SIG-M5 treated with dmso at 0.1 percent for 504 hours (cell line): ENCODE results near the gene CFAP251.
"Not testable (repeated sequence)": the region's sequence is repeated elsewhere in the genome, so short reads cannot be mapped to it uniquely, and the experiment has no call there.

Source experiments
- DNase-seq: peaks from one replicate; lab custom pipeline; 2025; ENCODE audit not compliant: unreplicated experiment; lab: John Stamatoyannopoulos, UW

CFAP251 gene

DNA sequence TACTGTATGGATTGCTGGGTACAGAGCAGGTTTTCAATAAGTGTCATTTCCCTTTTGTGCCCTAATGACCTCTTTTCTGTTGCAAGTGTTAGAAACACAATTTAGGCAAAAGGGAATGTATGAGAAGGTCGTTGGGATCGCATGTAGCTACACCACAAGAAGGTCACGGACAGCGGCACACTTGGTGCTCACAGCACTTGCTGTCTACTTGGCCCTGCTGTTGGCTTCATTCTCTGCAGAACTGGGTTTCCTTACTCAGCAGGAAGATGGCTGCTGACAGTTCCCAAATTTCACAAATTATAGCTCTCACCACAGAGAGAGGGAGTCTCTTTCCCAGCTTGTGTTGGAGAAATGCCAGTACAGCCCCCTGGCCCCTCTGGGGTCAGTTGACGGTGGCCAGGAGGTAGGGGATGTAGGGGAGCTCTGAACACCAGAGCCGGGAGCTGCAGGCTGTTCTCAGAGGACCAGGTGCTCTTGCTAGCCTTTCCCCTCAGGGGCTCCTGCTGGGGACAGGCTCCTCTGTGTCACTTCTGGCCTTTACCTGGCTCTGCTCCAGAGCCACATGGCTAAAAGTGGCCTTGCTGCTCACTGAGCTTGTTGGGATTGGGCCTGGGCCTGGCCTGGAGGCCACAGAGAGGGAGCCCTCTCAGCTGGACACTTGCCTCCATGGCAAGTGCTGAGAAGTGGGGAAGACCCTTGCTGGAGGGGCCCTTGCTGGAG, 52.3 kb downstream of the CFAP251 start:
- no peak for DNase-seq

DNA sequence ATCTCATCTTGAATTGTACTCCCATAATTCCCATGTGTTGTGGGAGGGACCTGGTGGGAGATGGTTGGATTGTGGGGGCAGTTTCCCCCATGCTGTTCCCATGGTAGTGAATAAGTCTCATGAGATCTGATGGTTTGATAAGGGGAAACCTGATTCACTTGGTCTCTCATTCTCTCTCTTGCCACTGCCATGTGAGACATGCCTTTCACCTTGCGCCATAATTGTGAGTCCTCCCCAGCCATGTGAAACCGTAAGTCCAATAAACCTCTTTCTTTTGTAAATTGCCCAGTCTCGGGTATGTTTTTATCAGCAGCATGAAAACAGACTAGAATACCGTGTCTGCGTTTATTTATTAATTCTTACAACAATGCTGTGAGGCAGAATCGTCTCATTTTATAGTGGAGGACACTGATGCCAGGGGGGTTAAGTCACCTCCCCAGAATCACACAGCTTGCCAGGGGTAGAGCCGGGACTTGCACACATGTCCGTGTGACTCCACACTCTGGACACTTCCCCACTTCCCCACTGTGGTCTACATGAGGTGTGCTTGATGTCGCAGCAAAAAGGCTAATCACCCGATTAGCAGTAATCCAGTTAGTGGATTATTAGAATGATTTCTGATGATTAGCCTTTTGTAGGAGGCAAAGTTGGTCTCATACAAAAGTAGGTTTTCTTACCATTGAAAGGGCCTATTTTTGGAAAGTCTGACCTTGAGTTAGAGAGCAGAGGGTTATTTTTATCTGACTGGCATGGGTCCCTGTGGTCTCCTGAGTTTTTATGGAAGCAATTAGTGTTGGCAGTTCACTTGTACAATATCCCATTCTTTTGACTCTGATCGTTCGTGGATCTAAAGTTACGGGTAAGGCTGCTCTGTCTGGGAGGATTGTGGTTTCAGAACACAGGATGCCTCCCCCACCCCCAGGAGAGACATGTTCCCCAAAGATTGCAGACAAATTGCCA, 55.9 kb downstream of the CFAP251 start:
- no peak for DNase-seq

DNA sequence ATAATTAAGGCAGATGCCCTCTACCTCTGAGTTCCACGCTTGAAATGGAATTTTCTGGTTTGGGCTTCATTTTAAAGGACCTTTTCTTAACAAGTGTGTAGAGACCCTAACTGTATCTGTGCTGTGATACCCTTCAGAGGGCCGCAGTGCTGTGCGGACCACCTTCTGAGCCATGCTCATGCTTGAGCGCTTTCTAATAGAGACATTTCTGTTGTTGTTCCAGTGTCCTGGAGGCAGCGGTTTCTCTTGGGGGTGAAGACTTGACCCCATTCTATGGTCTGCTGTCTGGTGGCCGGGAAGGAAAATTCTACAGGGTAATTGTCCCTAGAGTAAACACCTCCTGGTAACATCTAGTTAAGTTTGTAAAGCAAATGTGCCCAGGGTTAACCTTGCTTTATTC, 56.6 kb downstream of the CFAP251 start:
- no peak for DNase-seq

DNA sequence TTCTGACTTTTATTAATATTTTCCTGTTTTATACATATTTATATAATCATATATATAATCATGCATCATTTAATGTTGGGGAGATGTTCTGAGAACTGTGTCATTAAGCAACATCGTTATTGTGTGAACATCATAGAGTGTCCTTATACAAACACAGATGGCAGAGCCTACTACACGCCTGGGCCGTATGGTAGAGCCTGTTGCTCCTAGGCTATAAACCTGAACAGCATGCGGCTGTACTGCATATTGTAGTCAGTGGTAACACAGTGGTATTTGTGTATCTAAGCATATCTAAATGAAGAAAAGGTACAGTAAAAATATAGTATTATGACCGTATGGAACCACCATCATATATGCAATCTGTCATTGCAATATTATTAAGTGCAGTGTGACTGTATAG, 58.6 kb downstream of the CFAP251 start:
- DNase-seq = no peak

DNA sequence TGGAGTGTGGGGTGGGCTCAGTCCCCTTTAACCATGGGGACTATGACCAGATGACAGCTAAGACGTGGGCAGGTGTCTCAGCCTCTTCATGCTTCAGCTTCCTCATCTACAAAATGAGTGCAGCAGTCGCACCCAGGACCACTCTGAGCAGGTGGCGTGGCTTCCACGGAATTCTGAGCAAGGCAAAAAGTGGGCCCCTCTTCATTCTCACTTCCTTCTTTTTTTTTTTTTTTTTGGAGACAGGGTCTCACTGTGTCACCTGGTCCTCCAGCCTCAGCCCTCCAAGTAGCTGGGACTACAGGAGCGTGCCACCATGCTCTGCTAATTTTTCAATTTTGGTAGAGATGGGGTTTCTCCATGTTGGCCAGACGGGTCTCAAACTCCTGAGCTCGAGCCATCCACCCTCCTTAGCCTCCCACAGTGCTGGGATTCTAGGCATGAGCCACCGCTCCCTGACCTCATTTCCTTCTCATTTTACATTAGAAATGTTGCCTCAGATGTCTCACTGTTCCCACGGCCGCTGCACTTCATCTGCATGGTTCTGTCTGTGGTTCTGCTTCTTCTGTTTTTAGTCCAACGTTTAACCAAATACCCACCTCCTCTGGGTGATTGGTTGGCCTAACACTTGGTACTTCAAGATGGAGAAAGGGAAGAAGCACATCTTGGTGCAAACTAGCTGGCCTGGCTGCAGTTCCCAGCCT, 61.9 kb downstream of the CFAP251 start:
- peak; percentile 86 for DNase-seq

DNA sequence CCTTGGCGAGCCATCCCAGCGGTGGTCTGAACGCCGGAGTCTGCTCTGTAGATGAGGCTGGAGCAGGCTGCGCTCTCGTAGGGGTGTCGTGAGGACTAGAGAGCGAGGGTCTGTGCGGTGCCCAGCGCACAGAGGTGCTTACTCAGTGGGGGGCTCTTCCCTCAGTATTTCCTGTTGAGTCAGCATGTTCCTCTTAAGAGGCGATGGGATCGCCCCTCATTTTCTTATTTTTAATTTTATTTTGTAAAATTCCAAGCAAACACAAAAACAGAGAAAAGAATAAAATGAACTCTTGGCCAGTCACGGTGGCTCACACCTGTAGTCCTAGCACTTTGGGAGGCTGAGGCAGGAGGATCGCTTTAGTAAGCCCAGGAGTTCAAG, 62.5 kb downstream of the CFAP251 start:
- DNase-seq = no peak

DNA sequence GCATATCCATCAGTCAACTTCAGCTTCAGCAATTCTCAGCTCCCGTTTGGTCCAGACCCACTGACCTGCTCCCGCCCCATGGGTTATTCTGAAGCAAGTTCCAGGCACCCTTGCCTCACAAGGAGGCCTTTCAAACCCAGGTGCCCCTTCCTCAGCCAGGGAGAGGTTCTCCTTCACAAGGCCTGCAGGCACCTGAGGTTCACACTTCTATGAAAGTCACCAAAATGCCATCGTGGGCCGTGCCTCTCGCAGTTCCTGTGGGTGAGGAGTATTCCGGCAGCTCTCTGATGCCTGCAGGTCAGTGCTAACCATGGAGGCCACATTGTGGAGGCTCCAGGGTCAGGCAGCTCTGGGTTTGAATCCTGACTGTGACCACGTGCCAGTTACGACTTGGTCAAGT, 63.1 kb downstream of the CFAP251 start:
- no peak for DNase-seq

DNA sequence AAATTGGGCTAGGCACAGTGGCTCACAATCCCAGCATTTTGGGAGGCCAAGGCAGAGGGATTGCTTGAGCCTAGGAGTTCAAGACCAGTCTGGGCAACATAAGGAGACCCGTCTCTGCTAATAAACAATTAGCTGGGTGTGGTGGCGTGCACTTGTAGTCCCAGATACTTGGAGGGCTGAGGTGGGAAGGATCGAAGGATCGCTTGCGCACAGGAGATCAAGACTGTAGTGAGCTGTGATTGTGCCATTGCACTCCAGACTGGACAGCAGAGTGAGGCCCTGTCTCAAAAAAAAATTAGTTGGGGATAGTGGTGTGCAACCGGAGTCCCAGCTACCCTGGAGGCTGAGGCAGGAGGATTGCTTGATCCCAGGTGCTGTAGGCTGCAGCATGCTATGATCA, 64.6 kb downstream of the CFAP251 start:
- DNase-seq = no peak

DNA sequence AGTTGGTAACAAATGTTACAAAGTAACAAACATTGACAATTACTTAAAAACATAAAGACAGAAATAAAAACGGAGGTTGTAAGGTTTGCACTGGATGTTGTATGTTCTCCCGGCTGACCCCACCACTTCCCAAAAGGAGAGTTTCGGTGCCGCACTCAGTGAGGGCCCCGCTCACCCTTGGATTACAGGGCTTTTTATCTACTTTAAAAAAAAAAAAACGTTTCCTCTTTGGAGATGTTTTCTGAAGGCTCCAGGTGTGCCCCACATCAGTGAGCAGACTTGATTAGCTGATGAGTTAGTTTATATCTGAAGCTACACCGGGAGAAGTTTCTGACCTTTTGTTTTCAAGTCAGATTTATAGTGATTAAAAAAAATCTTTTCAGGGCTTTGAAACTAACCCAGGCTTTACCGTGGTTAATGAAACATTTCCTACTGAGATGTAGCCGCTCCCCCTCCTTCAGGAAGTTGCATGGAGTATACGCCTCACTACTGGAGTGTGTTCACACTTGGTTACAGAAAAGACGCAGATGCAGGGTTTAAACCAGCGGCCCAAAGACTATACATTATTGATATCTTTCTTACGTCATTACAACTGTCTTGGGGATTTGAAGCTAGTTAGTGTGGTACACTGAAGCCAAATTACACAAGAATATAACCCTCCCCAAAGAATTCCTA, 65.3 kb downstream of the CFAP251 start:
- DNase-seq = peak; percentile 39

DNA sequence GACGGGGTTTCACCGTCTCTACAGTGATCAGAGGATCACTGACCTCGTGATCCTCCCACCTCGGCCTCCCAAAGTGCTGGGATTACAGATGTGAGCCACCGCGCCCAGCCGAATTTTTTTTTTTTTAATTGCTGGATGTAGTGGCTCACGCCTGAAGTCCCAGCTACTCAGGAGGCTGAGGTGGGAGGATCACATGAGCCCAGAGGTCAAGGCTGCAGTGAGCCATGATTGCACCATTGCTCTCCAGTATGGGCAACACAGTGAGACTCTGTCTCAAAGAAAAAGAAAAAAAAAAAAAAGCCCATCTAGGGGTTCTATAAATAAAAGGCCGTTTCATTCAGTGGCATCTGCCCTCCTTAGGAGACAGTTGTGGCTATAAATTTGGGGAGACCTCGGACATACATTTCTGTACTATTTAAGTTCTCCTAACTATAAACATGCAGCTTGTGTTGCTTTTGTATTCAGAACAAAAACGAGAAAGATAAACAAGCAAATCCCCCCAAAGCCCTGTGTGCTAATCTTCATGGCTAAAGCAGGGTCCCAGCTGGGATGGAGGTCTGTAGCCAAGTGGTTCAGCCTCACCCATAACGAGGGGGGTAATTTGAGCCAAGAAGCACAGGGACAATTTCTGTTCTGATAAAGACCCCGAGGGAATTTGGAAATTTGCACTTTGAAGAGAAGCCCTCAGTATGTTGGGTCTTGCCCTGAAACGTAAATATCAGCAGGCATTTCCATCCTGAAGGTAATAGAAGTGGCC, 68.3 kb downstream of the CFAP251 start:
- DNase-seq = no peak

DNA sequence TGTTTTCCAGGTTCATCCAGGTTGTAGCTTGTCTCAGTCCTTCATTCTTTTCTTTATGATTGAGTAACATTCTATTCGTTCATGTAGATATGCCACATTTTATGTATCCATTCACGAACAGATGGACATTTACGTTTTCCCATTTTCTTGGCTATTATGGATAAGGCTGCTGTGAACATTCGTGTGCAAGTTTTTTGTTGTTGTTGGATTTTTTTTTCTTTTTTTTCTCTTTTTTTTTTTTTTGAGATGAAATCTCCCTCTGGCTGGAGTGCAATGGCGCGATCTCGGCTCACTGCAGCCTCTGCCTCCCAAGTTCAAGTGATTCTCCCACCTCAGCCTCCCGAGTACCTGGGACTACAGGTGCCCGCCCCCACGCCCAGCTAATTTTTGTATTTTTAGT, 70.1 kb downstream of the CFAP251 start:
- DNase-seq = not testable (repeated sequence)

DNA sequence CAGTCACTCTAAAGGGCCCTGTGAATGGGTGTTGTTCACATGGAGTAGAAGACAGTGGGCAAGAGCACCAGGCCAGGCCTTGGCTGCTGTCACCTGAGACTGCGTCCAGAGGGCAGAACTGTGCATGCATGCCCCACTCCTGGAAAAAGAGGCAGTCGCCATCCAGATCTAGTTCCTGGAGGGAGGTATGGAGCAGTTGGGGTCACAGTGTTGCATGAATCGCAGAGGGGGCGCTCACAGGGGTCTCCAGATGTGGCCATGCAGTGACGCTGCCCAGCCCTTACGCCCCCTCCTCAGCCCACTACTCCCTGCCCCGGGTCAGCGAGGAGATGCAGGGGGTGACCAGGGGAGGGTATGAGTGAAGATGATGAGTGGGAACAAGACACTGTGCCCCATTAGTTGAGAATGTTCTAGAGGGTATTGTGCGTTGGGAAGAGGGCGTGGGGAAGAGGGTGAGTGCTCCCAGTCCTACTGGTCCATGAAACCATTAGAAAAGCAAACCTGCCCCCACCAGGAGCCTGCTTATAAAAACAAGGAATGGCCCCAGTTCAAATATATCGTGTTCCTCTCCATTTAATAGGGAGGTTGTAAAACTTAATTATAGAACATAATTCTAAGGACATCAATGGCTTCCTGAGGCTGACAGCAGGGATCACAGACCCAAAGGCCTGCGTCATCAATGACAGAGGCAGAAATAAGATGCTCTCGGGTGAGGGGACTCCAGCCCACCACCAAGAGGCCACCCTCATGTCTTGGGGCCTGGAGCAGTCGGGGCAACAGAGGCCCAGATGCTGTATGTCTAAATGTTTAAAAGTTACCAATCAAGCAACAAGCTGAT, 71.1 kb downstream of the CFAP251 start:
- no peak for DNase-seq

DNA sequence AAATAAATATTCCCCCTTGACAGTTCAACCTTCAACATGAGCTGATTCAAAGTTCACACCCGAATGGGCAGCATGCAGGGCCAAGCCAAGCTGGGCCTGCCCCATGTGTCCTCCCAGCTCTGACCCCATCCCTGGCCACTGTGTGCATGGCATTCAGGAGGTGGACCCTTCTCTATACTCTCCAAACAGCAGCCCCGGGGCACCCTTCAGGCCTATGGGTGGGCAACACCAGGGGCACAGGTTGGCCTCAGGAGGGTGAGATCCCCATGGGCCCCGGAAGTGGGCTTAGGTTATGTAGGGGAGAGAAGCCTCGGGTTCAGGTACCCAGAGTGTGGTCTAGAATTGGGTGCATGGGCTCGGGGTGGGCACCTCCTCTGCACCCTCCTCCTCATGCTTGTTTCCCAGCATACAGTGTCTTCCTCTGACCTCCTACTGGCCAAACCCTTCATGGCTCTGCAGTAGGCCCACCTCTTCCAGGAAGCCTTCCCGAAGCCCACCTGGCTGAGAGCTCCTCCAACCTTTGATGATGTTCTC, 71.8 kb downstream of the CFAP251 start:
- DNase-seq = no peak

DNA sequence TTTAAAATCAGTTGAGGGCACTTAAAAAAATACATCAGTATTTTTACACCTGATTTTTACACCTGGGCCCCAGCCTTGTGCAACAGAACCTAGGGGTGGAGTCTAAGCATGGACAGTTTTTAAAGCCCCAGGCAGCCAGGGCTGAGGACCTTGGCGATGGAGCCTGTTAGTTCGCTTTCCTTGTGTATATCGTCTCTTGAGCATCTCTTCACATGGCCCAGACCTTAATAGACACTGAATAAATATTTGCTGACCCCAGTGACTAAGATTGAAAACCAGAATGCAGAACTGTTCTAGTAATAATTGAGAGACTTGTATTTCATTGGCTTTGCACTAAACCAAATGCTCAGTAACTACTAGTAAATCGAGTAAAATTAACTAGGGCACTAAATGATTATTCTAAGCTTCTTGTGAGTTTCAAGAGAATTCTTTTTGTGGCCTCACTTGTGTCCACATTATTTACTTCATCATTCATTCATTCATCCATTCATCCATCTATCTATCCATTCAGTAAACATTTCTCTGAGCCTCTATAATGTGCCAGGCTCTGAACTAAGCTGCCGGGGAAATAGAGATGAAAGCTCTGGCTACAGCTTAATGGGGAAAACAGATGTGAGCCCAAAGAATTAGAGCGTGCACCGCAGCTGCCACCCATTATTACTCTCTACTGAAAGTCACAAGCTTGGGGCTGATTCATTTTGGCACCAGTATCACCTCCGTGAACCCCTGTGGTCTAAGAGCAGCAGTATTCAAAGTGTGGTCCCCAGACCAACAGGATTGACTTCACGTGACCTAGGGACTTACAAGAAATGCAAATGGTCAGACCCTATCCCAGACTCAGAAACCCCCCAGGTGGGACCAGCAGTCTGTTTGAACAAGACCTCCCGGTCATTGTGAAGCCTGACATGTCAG, 72.6 kb downstream of the CFAP251 start:
- no peak for DNase-seq

DNA sequence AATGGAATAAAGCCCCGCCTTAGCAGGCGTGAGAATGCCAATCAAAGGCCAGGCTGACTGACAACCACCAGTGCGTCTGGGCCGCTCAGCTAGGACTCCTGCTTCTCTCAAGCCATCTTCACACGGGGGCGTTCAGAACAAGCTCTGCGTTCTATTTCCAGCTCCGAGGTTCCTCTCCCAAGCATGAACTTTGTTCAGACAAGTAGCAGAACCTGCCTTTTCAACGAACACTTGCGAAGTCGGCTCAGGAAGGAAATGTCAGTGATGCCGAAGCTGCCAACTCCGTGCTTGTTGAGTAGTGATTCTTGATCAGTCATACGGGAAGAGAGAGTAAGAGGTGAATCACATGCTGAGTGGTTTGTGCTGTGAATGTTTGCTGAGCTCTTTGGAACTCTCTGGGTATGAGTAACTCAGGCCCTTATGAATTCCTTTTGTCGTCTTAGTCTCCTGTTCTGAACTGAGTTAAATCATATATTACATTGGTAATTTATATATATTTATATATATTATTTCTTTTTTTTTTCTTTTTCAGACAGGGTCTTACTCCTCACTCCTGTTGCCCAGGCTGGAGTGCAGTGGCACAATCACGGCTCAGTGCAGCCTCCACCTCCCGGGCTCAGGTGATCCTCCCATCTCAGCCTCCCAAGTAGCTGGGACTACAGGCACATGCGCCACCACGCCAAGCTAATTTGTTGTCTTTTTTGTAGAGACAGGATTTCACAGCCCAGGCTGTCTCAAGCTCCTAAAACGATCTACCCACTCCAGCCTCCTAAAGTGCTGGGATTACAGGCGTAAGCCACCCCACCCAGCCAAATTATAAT, 73.9 kb downstream of the CFAP251 start:
- peak; percentile 78 for DNase-seq

DNA sequence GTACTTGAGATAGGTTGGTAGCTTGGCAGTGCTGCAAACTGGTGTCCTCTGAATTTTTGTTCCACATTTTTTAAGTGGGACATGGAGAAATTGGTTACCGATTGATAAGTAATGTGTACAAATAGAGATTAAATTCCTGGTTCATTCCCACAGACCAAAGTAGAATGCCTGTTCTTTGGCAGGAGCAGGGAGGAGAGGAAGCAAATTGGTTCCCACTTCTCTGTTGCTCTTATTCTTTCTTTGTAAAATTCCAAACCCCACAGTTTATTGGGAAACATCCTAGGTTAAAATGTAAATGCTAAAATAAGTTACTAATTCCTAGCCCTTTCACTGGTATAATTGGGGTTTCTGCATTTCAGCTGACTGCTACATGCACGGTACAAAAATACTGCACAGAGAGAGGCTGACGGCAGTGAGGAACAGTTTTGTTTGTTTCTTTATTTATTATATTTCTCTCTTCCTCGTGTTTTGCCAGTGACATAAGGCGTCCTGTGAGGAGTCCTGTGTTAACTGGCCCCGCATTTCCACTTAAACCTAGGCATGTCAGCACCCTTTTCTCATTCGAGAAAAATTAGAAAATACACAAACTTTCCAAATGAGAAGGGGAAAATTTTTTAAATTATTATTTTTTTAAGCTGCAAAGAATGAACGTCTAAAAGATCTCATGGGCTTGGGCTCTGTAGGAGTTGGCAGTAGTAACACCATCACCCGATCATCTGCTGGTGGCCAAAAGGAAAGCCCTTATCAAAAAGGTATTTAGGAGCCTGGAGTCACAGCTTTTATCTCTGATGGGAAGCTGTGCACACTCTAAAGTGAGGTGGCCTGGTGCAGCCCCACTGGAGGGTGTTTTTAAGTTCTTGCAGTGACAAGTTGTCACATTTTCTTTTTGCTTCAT, 77.9 kb downstream of the CFAP251 start:
- no peak for DNase-seq
